Neuronal stem cell (in vitro differentiated cells): ENCODE measurements around the gene NPSR1.
"Not testable (repeated sequence)": the region's sequence is repeated elsewhere in the genome, so short reads cannot be mapped to it uniquely, and the experiment has no call there.

Experiments used
- DNase-seq: peaks from one replicate; pipeline ENCODE4 v3.0.0-alpha.2; 2013; ENCODE audit warnings: low spot score
- H2AFZ ChIP-seq: one replicate; pipeline ENCODE4 v1.6.1; 2013; ENCODE audit warnings: mild to moderate bottlenecking, low read length, inconsistent platforms
- H2AK5ac ChIP-seq: 2 replicates; pipeline ENCODE4 v1.6.1; 2013; ENCODE audit warnings: low read depth, mild to moderate bottlenecking, inconsistent platforms, low read length, moderate library complexity, mixed read lengths
- H2BK120ac ChIP-seq: 2 replicates; pipeline ENCODE4 v1.6.1; 2013; ENCODE audit warnings: low read depth, mild to moderate bottlenecking, inconsistent platforms, low read length, moderate library complexity, mixed read lengths
- H2BK12ac ChIP-seq: one replicate; pipeline ENCODE4 v1.6.1; 2013; ENCODE audit warnings: low read length, inconsistent platforms
- H2BK15ac ChIP-seq: 2 replicates; pipeline ENCODE4 v1.6.1; 2013; ENCODE audit warnings: mild to moderate bottlenecking, low read length, inconsistent platforms, mixed read lengths
- H2BK5ac ChIP-seq: one replicate; pipeline ENCODE4 v1.6.1; 2013; ENCODE audit warnings: inconsistent platforms, mild to moderate bottlenecking, low read length, moderate library complexity
- H3K14ac ChIP-seq: one replicate; pipeline ENCODE4 v1.6.1; 2013; ENCODE audit warnings: low read length, inconsistent platforms
- H3K18ac ChIP-seq: 2 replicates; pipeline ENCODE4 v1.6.1; 2013; ENCODE audit warnings: low read length, inconsistent platforms
- H3K23ac ChIP-seq: 2 replicates; pipeline ENCODE4 v1.6.1; 2013; ENCODE audit warnings: low read depth, mild to moderate bottlenecking, mixed read lengths, low read length, inconsistent platforms; ENCODE audit not compliant: poor library complexity
- H3K27ac ChIP-seq: replicated peaks from 3 replicates; pipeline ENCODE4 v1.5.1; 2013; ENCODE audit warnings: low read length, inconsistent platforms
- H3K27me3 ChIP-seq, 3 experiments: 2 replicates each; pipeline ENCODE4 v1.6.1; 2013; ENCODE audit warnings: low read length in 3 of 3, mild to moderate bottlenecking in 2 of 3, inconsistent platforms in 1 of 3, low read depth in 1 of 3, mixed read lengths in 1 of 3, moderate library complexity in 1 of 3; ENCODE audit not compliant: control insufficient read depth in 3 of 3, insufficient read depth in 3 of 3
- H3K36me3 ChIP-seq, 2 donors: replicated peaks in 1 of 2; 2 replicates each; pipeline ENCODE4 v1.6.1; 2013; ENCODE audit warnings: low read length in 2 of 2; ENCODE audit not compliant: control insufficient read depth in 2 of 2, insufficient read depth in 2 of 2
- H3K4ac ChIP-seq: 2 replicates; pipeline ENCODE4 v1.6.1; 2013; ENCODE audit warnings: inconsistent platforms, mild to moderate bottlenecking, low read length, moderate library complexity
- H3K4me1 ChIP-seq, 2 donors: 1 replicate in 1 of 2; 2 replicates in 1 of 2; pipeline ENCODE4 v1.6.1; 2013; ENCODE audit warnings: low read length in 2 of 2, low read depth in 1 of 2; ENCODE audit not compliant: control insufficient read depth in 2 of 2, insufficient read depth in 1 of 2
- H3K4me2 ChIP-seq: one replicate; pipeline ENCODE4 v1.6.1; 2013; ENCODE audit warnings: mild to moderate bottlenecking, low read length, inconsistent platforms; ENCODE audit not compliant: insufficient read depth, poor library complexity, severe bottlenecking
- H3K4me3 ChIP-seq, 2 donors: 2 replicates each; pipeline ENCODE4 v1.5.1; 2013; ENCODE audit warnings: low read length in 2 of 2, mild to moderate bottlenecking in 2 of 2, inconsistent platforms in 1 of 2, moderate library complexity in 1 of 2
- H3K79me1 ChIP-seq: one replicate; pipeline ENCODE4 v1.6.1; 2013; ENCODE audit warnings: low read depth, mild to moderate bottlenecking, inconsistent platforms, low read length, moderate library complexity
- H3K9ac ChIP-seq: one replicate; pipeline ENCODE4 v1.6.1; 2013; ENCODE audit warnings: mild to moderate bottlenecking, low read depth, low read length, inconsistent platforms; ENCODE audit not compliant: poor library complexity
- H3K9me3 ChIP-seq, 2 donors: replicated peaks in 1 of 2; 2 replicates each; pipeline versions ENCODE3 to v1.6.1; 2013; ENCODE audit warnings: low read length in 2 of 2, mild to moderate bottlenecking in 2 of 2, inconsistent platforms in 1 of 2, low read depth in 1 of 2, mixed read lengths in 1 of 2, moderate library complexity in 1 of 2; ENCODE audit not compliant: control insufficient read depth in 2 of 2, insufficient read depth in 1 of 2
- H4K8ac ChIP-seq: one replicate; pipeline ENCODE4 v1.6.1; 2013; ENCODE audit warnings: low read depth, mild to moderate bottlenecking, inconsistent platforms, low read length, moderate library complexity
- H4K91ac ChIP-seq: one replicate; pipeline ENCODE4 v1.6.1; 2013; ENCODE audit warnings: low read length, low read depth, mild to moderate bottlenecking, inconsistent platforms; ENCODE audit not compliant: poor library complexity
- WGBS, 2 donors: extraction: QIAGEN DNeasy Blood & Tissue Kit; methylation state at CpG; one replicate each; pipeline ENCODE4 v1.1.7; 2013; ENCODE audit warnings: missing lambda C conversion rate in 2 of 2, mixed read lengths in 1 of 2; ENCODE audit not compliant: insufficient read length in 2 of 2, insufficient replicate concordance in 1 of 2; ENCODE audit errors: extremely low coverage in 2 of 2; 5-methylcytosine and 5-hydroxymethylcytosine counted together

The NPSR1 gene

DNA sequence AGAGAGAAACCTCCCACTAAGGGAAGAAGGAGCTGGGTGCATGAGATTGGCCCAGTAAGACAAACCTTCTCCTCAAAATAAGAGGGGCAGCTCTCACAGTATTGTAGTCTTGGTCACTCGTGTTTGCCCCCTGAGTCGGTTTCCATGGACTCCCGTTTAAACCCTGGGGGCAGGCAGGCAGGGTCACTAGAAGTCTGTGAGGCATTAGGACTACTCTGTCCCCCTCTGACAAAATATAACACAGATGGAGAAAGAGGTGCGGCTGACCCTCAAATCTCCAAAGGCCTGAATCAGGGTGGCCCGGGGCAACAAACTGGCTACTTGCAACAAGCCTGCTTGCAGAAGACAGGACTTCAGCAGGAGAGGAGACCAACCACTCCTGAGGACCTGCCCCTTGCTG lies 210.6 kb downstream of the NPSR1 start:
- not testable (repeated sequence) for H2BK12ac ChIP-seq, H3K36me3 ChIP-seq, H3K23ac ChIP-seq, H4K91ac ChIP-seq, H3K79me1 ChIP-seq, H3K4ac ChIP-seq, H3K4me1 ChIP-seq, H4K8ac ChIP-seq, H2BK15ac ChIP-seq, H3K27ac ChIP-seq, H2AK5ac ChIP-seq, H2BK120ac ChIP-seq, H3K14ac ChIP-seq, H2BK5ac ChIP-seq, H3K27me3 ChIP-seq, H3K4me3 ChIP-seq, H3K4me2 ChIP-seq, H3K9me3 ChIP-seq, DNase-seq, H2AFZ ChIP-seq, H3K9ac ChIP-seq, H3K18ac ChIP-seq
- no CpG with 5 or more reads among the region's 5 CpGs for WGBS, 2 donors

DNA sequence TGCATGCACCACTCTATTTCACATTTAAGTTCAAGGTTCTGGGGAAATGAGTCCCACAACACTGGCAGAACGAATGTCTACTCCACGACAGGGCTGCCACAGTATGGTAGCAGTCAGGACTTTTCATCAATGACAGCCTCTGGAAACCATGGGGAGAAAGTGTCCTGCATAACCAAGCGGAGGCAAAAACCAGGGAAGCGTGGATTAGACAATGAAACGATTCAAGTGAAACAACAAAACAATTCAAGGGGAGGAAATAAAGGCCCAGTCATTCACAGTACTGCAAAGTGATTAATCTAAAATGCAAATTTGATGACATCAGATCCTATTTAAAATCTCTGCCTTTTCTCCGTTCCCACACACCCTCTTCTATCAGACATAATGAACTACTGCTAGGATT lies 211.0 kb downstream of the NPSR1 start:
- Histone ChIP-seq H4K8ac (no peak overlapping the region), H3K27me3 (no peaks in the 10 kb centered on the region), H3K4me1 (no peaks in the 10 kb centered on the region), H3K14ac (no peak overlapping the region), H3K23ac (no peak overlapping the region), H3K4me2 (no peak overlapping the region), H3K79me1 (no peaks in the 10 kb centered on the region), H3K27ac (no peak overlapping the region), H2BK12ac (no peak overlapping the region), H3K9ac (no peak overlapping the region), H3K4ac (no peak overlapping the region), H2AFZ (no peak overlapping the region), H4K91ac (no peak overlapping the region), H2BK5ac (no peak overlapping the region), H2BK15ac (no peak overlapping the region), H2AK5ac (no peak overlapping the region), H3K4me3 (no peak overlapping the region), H3K36me3 (no peaks in the 10 kb centered on the region), H3K18ac (no peak overlapping the region), H2BK120ac (no peak overlapping the region), H3K9me3 (no peaks in the 10 kb centered on the region)
- no CpG with 5 or more reads among the region's 6 CpGs for WGBS, 2 donors
- no peak for DNase-seq

DNA sequence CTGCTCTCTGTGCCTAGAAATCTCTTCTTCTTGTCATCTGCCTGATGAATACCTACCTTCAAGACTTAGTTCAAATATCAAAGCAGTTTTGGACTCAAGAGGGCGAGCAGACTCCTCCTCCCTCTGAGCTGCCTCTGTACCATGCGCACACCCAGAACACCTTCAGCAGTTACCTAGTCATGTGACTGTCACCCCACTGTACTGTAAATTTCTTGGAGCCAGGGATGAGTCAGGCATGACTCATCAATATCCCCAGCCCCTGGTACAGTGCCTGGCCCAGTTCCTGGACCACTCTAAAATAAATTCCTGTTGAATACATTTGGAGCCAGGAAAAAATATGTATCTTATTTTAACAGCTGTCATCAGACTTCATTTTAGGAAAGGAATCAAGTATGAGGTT lies 212.0 kb downstream of the NPSR1 start:
- not testable (repeated sequence) for H2BK5ac ChIP-seq, H3K23ac ChIP-seq, H3K4ac ChIP-seq, DNase-seq, H2AFZ ChIP-seq, H3K4me3 ChIP-seq, H3K36me3 ChIP-seq, H3K27ac ChIP-seq, H3K27me3 ChIP-seq, H3K4me2 ChIP-seq, H3K9me3 ChIP-seq, H2BK12ac ChIP-seq, H3K18ac ChIP-seq, H2AK5ac ChIP-seq, H3K4me1 ChIP-seq, H3K9ac ChIP-seq, H3K14ac ChIP-seq, H4K8ac ChIP-seq, H4K91ac ChIP-seq, H2BK120ac ChIP-seq, H2BK15ac ChIP-seq, H3K79me1 ChIP-seq
- WGBS, 2 donors = no CpG with 5 or more reads among the region's 2 CpGs

DNA sequence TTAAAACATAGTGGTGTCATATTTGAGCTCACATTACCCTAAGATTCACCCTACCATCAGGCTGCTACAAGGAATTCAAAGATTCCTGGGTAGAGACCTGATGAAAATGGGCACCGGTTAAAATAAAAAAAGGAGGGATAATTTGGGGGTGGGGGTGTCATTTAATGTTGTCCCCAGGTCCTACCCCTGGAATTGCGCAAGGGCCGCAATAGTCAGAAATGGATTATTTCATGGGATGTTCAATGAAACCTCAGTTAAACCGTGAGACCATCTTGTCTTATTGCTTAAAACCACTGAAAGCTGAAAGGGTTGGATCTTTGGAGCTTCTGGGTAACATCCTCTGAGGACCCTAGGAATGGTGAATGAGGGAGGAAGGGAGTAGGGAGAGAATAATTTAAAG lies 216.3 kb downstream of the NPSR1 start:
- not testable (repeated sequence) for H4K91ac ChIP-seq, H2BK120ac ChIP-seq, H2AK5ac ChIP-seq, H3K27ac ChIP-seq, DNase-seq, H2BK5ac ChIP-seq, H3K4me3 ChIP-seq, H3K18ac ChIP-seq, H2BK15ac ChIP-seq, H3K4ac ChIP-seq, H3K4me2 ChIP-seq, H3K23ac ChIP-seq, H3K14ac ChIP-seq, H2AFZ ChIP-seq, H3K9ac ChIP-seq, H3K36me3 ChIP-seq, H4K8ac ChIP-seq, H3K79me1 ChIP-seq, H3K9me3 ChIP-seq, H3K4me1 ChIP-seq, H3K27me3 ChIP-seq, H2BK12ac ChIP-seq
- no CpG with 5 or more reads among the region's 4 CpGs for WGBS, 2 donors
